WTC11 (cell line): ENCODE measurements around the gene IDH3A. TPM values are rescaled to one million over a fixed set of nuclear protein-coding genes. Genes with fewer than 3 reads are reported as not detected.
A peak's percentile ranks its signal among the peaks of the same experiment; 100 is the strongest.

ENCODE experiments used
- ATAC-seq: fragments of 200-7000 bp; cut with Tn5 transposase; 2 replicates; pipeline ENCODE4 v1.10.0; 2021; ENCODE audit warnings: mild to moderate bottlenecking, moderate library complexity
- CTCF ChIA-PET: fragments of 300-600 bp; sonication (Branson Sonifier 250); formaldehyde crosslinking; loops from one replicate; lab custom pipeline; 2021; ENCODE audit warnings: antibody characterized with exemption; lab: Charles Lee
- POLR2A ChIA-PET: fragments of 350-600 bp; sonication (Branson Sonifier 250); formaldehyde crosslinking; loops from one replicate; lab custom pipeline; 2021; ENCODE audit warnings: antibody characterized with exemption; lab: Charles Lee
- DNase-seq: peaks from one replicate; pipeline ENCODE4 v3.0.0; 2021; ENCODE audit warnings: low spot score
- H3K27ac Mint-ChIP-seq: 2 replicates; pipeline ENCODE4 v1.8.0; 2021; ENCODE audit warnings: mixed read lengths
- H3K27me3 Mint-ChIP-seq: 2 replicates; pipeline ENCODE4 v1.8.0; 2021; ENCODE audit warnings: low read depth, mild to moderate bottlenecking, moderate library complexity, mixed read lengths
- H3K36me3 Mint-ChIP-seq: 2 replicates; pipeline ENCODE4 v1.8.0; 2021; ENCODE audit warnings: mixed read lengths
- H3K4me1 Mint-ChIP-seq: 2 replicates; pipeline ENCODE4 v1.8.0; 2022; ENCODE audit warnings: mixed read lengths
- H3K4me3 Mint-ChIP-seq: 2 replicates; pipeline ENCODE4 v1.8.0; 2021; ENCODE audit warnings: mild to moderate bottlenecking, moderate library complexity, mixed read lengths
- H3K9me3 Mint-ChIP-seq: 2 replicates; pipeline ENCODE4 v1.8.0; 2021; ENCODE audit warnings: mixed read lengths
- ATF2 ChIP-seq: sonication (generic); formaldehyde crosslinking; IDR thresholded peaks from 2 replicates; pipeline ENCODE4 v1.8.1; 2022; ENCODE audit warnings: low read depth, missing genetic modification reagents, borderline replicate concordance
- CTCF ChIP-seq: fragments of 200-600 bp; IDR thresholded peaks from 2 replicates; pipeline ENCODE4 v1.8.0; 2022; ENCODE audit warnings: antibody characterized with exemption
- E2F5 ChIP-seq: sonication (generic); formaldehyde crosslinking; IDR thresholded peaks from 2 replicates; pipeline ENCODE4 v1.8.1; 2022; ENCODE audit warnings: mild to moderate bottlenecking, moderate library complexity, missing genetic modification reagents
- FOXP4 ChIP-seq: sonication (generic); formaldehyde crosslinking; IDR thresholded peaks from 2 replicates; pipeline ENCODE4 v1.8.0; 2022; ENCODE audit warnings: mild to moderate bottlenecking, missing genetic modification reagents
- HMGXB4 ChIP-seq: sonication (generic); formaldehyde crosslinking; IDR thresholded peaks from 2 replicates; pipeline ENCODE4 v1.8.1; 2023; ENCODE audit warnings: mild to moderate bottlenecking, moderate library complexity, missing genetic modification reagents
- MYBL2 ChIP-seq: sonication (generic); formaldehyde crosslinking; IDR thresholded peaks from 2 replicates; pipeline ENCODE4 v1.8.1; 2023; ENCODE audit warnings: mild to moderate bottlenecking, moderate library complexity, missing genetic modification reagents
- SMAD3 ChIP-seq: sonication (generic); formaldehyde crosslinking; IDR thresholded peaks from 2 replicates; pipeline ENCODE4 v1.8.0; 2022; ENCODE audit warnings: missing genetic modification reagents, mild to moderate bottlenecking, borderline replicate concordance
- SP1 ChIP-seq: sonication (generic); formaldehyde crosslinking; conservative IDR thresholded peaks from 2 replicates; pipeline ENCODE4 v1.8.1; 2022; ENCODE audit warnings: missing genetic modification reagents
- STAT6 ChIP-seq: sonication (generic); formaldehyde crosslinking; conservative IDR thresholded peaks from 2 replicates; pipeline ENCODE4 v1.8.1; 2023; ENCODE audit warnings: mild to moderate bottlenecking, low read depth, missing genetic modification reagents, moderate library complexity
- TEAD1 ChIP-seq: sonication (generic); formaldehyde crosslinking; IDR thresholded peaks from 2 replicates; pipeline ENCODE4 v1.8.0; 2022; ENCODE audit warnings: mild to moderate bottlenecking, missing genetic modification reagents
- TP53 ChIP-seq: sonication (generic); formaldehyde crosslinking; IDR thresholded peaks from 2 replicates; pipeline ENCODE4 v1.8.1; 2023; ENCODE audit warnings: mild to moderate bottlenecking, missing genetic modification reagents
- USF1 ChIP-seq: sonication (generic); formaldehyde crosslinking; IDR thresholded peaks from 2 replicates; pipeline ENCODE4 v1.8.0; 2022; ENCODE audit warnings: mild to moderate bottlenecking, missing genetic modification reagents
- ZBTB43 ChIP-seq: sonication (generic); formaldehyde crosslinking; IDR thresholded peaks from 2 replicates; pipeline ENCODE4 v1.8.1; 2023; ENCODE audit warnings: mild to moderate bottlenecking, missing genetic modification reagents
- ZNF121 ChIP-seq: sonication (generic); formaldehyde crosslinking; IDR thresholded peaks from 2 replicates; pipeline ENCODE4 v1.8.0; 2023; ENCODE audit warnings: missing genetic modification reagents
- ZNF281 ChIP-seq: sonication (generic); formaldehyde crosslinking; IDR thresholded peaks from 2 replicates; pipeline ENCODE4 v1.8.0; 2023; ENCODE audit warnings: mild to moderate bottlenecking, missing genetic modification reagents
- ZNF671 ChIP-seq: fragments of 250-450 bp; sonication (Bioruptor Pico); IDR thresholded peaks from 2 replicates; pipeline ENCODE4 v1.8.0; 2021; ENCODE audit warnings: mild to moderate bottlenecking
- total RNA-seq: library from RNA; stranded (reverse); gene quantifications from 3 replicates; pipeline ENCODE4 v1.2.3, GENCODE V29; 2021

Gene IDH3A
- total RNA-seq, 1 experiment from 2014 or later = 56.6 TPM

GRCh38 chr15:78131295-78132061 lies 17.7 kb upstream of the IDH3A start, which contains the start of gene CIB2:
Gene CIB2, minus strand, starts transcription at chr15:78131445. Its CDS starts 230 bp downstream, at chr15:78131215.
- Mint-ChIP-seq H3K4me3 (peak within 1 kb of the TSS; percentile 84), H3K36me3 (no peaks in the 10 kb centered on the region), H3K9me3 (no peaks in the 10 kb centered on the region), H3K27ac (peak within 1 kb of the TSS; percentile 88), H3K27me3 (no peaks in the 10 kb centered on the region), H3K4me1 (peaks cover 32% of the 10 kb centered on the region)
- ATAC-seq = peak; percentile 85
- ChIA-PET POLR2A (interaction anchor here (0.6 to 1.9 kb wide), 4 partner anchors 11 to 55 kb away, joined by 3 to 12 read pairs (median 6); partner anchors contain the start of gene IDH3A), CTCF (interaction anchor here (0.8 to 2.5 kb wide), 24 partner anchors 11 to 223 kb away, joined by 3 to 26 read pairs (median 5); partner anchors contain the start of gene IDH3A)
- peak; percentile 82 for DNase-seq
- TF ChIP-seq E2F5 = 0 out of 2 replicates have a peak, but pooled peaks have one; percentile 80
- TF ChIP-seq STAT6 (CRISPR knock-in tag) = no peak
- peak; percentile 48; the same call in 1 of the 2 replicates for TF ChIP-seq TEAD1
- 0 out of 2 replicates have a peak, but pooled peaks have one; percentile 30 for TF ChIP-seq ZBTB43 (CRISPR knock-in tag)
- TF ChIP-seq SP1 = peak; percentile 81
- TF ChIP-seq HMGXB4 = peak; percentile 83
- TF ChIP-seq CTCF = peak; percentile 35; the same call in 1 of the 2 replicates
- no peak for TF ChIP-seq SMAD3 (CRISPR knock-in tag)
- TF ChIP-seq MYBL2 (CRISPR knock-in tag) = peak; percentile 76; the same call in 1 of the 2 replicates
- no peak for TF ChIP-seq ATF2
- 0 out of 2 replicates have a peak, but pooled peaks have one; percentile 41 for TF ChIP-seq ZNF281 (CRISPR knock-in tag)
- TF ChIP-seq ZNF121 = peak; percentile 72
- TF ChIP-seq TP53 (CRISPR knock-in tag) = peak; percentile 26; the same call in 1 of the 2 replicates
- TF ChIP-seq FOXP4 (CRISPR knock-in tag) = peak; percentile 12; the same call in 1 of the 2 replicates
- TF ChIP-seq ZNF671 = no peak
- peak; percentile 53; the same call in 1 of the 2 replicates for TF ChIP-seq USF1 (CRISPR knock-in tag)
